Brain pericyte (primary cell): Measurements from ENCODE around the gene DNMT3L.
"Not testable (repeated sequence)": the region's sequence is repeated elsewhere in the genome, so short reads cannot be mapped to it uniquely, and the experiment has no call there.

Experiments used
- DNase-seq: peaks from one replicate; pipeline ENCODE4 v3.0.0-alpha.2; 2012; ENCODE audit warnings: low read depth, low spot score

The DNMT3L gene

GRCh38 chr21:44295163-44295573, 33.5 kb upstream of the DNMT3L start:
- no peak for DNase-seq

GRCh38 chr21:44294391-44295162, 32.9 kb upstream of the DNMT3L start:
- DNase-seq = no peak

GRCh38 chr21:44293551-44294231, 32.0 kb upstream of the DNMT3L start:
- no peak for DNase-seq

- no peak for DNase-seq
Observed at GRCh38 chr21:44292812-44293195, 31.1 kb upstream of the DNMT3L start.

DNA sequence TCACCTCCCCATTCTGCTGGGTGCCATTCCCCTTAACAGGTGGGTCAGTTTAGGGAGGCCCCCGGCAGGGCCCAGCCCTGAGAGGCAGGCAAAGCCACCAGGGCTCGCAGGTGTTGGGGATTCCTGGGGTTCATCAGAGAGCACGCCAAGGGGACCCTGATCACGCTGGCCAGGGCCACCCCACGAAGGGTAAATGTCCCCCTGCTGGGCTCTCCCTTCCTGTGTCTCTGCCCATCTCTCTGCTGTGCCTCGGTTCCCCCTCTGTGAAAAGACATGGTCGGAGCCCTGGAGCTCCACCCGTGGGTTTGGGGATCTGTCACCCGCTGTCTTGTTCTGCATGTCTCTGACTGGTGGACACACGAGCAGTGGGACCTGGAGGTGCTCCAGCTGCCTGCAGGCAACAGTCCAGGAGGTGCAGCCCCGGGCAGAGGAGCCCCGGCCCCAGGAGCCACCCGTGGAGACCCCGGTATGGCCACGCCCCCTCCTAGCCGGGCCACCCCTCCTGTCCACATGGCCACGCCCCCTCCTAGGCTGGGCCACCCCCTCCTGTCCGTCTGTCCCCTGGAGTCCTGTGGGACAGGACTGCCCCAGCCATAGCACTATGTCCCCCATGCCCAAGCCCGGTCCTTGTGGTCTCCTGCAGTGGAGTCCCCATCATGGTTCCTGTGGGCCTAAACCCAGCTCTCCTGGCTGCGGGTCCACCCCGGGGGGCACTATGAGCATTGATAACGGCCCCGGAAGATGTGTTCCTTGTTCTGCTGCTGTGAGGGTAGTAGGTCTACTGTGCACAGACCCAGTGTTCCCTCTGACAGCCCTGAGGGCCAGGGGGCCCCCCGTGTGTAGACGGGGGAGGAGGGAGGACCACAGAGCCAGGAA, 30.5 kb upstream of the DNMT3L start:
- no peak for DNase-seq

- no peak for DNase-seq
Observed at GRCh38 chr21:44291078-44291935, 29.6 kb upstream of the DNMT3L start.

DNA sequence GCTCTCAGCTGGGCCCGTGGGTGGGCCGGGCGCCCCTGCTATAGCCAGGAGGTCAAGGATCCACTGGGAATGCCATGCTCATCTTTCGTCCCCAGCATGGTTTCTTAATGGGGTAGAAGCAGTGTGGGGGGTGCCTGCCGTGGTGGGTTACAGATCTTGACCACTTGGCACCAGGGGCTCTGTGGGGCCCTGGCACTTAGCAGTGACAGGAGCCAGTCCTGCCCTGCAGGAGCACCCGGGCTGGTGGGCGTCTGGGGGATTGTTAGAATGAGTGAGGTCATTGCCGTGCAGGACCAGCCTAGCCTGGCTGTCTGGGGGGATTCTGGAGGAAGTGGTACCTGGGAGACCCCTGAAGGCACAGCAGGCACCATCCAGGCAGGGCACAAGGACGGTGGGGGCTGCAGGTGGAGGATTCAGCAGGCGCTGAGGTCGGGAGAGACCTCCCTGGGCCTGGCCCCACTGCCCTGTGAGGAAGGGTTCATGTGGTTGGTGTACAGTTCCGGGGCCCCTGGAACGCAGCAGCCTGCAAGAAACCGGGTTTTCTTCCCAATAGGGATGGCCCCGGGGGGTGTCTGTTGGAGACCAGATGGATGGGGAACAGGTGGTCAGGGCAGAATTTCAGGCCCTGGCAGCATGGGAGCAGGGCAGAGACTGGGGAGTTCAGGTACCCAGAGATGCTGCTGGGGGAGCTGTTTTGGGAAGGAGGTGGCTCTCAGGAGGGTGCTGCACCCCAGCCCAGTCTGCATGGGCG, 28.8 kb upstream of the DNMT3L start:
- no peak for DNase-seq

DNA sequence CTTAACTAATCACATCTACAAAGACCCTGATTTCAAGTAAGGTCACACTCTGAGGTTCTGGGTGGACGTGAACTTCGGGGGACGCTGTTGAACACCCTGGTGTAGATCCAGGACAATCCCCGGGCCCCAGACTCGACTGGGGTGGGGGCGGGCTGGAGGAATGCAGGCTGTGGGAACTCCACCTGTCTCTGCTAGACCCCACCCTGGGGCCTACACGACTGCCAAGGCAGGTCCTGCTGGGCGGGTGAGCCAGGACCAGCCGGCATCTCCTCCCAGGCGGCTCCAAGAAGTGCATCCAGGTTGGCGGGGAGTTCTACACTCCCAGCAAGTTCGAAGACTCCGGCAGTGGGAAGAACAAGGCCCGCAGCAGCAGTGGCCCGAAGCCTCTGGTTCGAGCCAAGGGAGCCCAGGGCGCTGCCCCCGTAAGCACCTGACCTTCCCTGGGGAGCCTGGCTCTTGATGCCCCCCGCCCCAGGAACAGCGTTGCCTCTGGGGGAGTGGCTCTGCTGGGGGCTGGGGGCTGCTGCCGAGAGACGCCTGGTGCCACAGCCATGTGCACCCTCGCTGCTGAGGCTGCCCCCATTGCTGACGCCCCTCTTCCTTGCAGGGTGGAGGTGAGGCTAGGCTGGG, 27.8 kb upstream of the DNMT3L start:
- DNase-seq = no peak

GRCh38 chr21:44288251-44289110, 26.8 kb upstream of the DNMT3L start:
- no peak for DNase-seq

DNA sequence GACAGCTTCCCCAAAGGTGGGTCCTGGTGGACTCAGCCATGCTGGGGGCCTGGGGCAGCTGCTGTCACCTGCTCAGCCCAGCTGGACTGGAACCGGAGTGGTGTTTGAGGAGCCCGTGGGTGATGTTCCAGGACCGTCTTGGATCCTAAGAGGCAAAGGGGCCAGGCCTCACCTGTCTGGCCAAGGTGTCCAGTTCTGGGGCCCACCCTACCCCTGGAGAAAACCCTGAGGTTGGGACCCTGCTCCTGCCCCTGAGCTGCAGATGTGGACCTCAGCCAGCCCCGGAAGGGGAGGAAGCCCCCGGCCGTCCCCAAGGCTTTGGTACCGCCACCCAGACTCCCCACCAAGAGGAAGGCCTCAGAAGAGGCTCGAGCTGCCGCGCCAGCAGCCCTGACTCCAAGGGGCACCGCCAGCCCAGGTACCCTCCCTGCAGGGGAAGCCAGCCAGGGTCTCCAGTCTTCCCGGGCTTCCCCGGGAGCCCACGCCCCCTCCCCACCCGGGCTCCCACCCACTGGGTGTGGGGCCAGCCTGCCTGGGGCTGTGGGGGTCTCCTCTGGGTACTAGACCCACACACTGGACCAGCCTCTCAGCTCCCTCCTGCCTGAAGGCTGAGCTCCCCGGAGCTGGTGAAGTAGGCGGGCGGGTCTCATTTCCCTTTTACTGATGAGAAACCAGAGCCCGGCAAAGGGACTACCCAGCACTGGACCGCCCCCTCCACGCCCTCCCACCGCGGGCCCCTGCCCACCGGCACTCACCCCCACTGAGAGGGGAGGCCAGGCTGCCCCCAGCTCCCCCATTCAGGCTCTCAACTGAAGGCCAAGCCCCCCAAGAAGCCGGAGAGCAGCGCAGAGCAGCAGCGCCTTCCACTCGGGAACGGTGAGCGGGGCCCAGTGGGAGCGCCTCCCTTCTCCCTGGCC, 25.3 kb upstream of the DNMT3L start:
- DNase-seq = no peak

DNA sequence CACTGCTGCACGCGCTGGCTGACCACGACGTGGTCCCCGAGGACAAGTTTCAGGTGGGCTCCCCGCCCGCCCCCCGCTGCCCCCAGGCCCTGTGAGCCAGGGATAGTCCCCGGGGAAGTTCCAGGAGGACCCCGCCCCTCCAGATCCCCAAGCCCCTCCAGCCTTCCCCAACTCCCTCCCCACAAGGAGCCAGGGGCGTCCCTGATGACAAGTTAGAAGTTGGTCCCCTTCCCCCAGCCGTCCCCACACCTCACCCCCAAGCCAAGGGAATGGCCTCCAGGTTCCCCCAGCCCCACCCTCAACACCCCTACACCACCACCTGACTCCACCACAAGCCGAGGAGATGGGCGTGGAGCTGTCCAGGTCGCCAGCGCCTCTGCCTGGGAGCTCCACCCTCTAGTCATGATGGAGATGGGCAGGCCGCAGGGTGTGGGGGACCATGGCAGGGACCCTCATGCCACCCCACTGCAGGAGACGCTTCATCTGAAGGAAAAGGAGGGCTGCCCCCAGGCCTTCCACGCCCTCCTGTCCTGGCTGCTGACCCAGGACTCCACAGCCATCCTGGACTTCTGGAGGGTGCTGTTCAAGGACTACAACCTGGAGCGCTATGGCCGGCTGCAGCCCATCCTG, 24.5 kb upstream of the DNMT3L start:
- no peak for DNase-seq

DNA sequence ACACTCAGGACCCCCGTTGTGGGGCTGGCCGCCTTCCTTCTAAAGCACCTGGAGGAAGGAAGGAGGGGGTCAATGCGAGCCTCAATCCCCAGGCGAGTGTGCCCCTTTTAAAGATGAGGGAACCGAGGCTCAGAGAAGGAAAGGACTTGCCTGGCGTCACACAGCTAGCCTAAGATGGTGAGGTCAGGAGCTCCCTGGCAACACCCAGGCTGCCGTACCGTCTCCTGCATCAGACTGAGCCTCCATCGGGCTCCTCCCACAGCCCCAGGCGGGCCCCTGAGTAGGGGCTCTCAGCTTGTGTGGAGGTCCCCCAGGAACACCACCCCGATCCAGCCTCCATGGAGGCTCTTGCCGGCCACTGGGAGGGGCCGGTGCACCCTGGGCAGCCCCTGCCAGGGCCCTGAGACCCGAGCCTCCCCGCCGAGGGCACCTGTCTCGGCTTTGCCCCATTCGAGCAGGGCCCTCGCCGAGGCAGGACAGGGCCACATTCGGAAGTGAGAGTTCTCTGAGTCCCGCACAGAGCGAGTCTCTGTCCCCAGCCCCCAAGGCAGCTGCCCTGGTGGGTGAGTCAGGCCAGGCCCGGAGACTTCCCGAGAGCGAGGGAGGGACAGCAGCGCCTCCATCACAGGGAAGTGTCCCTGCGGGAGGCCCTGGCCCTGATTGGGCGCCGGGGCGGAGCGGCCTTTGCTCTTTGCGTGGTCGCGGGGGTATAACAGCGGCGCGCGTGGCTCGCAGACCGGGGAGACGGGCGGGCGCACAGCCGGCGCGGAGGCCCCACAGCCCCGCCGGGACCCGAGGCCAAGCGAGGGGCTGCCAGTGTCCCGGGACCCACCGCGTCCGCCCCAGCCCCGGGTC, 23.7 kb upstream of the DNMT3L start, which contains the start of gene AIRE:
AIRE (plus strand) TSS at position 739 of the 855 bp plus-strand sequence. CDS start 131 bp downstream, outside the sequence.
- DNase-seq = no peak

DNA sequence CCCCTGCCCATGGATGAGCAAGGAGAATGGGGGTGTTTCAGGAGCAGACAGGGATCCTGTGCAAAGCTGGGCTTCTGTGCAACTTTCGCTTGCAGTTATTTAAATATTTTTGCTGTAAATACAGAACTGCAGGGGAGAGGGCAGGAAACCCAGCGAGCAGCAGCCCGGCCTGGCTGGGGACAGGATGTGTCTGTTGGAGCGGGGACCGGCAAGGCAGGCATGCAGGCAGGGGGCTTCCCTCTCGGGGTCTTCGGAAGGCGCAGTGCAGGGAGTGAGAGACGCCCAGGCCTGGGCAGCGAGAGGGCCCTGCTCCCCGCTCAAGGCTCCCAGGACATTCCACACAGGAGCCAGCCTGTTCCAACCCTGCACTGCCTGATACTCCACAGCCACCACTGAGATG, 22.3 kb upstream of the DNMT3L start:
- DNase-seq = no peak

- DNase-seq = not testable (repeated sequence)
Observed at GRCh38 chr21:44283211-44283785, 21.6 kb upstream of the DNMT3L start.

GRCh38 chr21:44282370-44282769, 20.7 kb upstream of the DNMT3L start:
- DNase-seq = no peak

DNA sequence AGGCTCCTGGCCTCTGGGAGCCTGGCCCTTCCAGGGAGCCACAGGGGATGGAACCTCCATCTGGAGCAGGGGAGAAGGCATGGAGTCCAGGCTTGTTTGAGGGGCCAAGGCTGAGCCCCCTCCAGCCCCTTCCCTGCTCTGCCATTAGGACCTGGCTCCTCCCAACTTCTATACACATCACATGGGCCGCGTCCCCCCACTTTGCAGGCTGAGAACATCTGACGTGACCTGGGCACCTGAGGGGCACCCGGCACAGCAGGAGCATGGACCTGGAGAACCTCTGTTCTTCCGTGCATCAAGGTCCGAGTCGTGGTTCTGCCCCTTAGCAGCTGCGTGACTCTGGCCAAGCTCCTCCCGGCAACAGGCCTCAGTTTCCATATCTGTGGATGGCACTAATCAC, 20.1 kb upstream of the DNMT3L start:
- no peak for DNase-seq
